Trophoblast cell (in vitro differentiated cells and primary cell): Measurements from ENCODE around the gene CSF2RB.
A peak's percentile ranks its signal among the peaks of the same experiment; 100 is the strongest.

Experiments
- DNase-seq, 2 donors: peaks; one replicate each; pipeline ENCODE4 v3.0.0-alpha.2; 2016
- H2AFZ ChIP-seq: 2 replicates; pipeline ENCODE4 v1.6.1; 2013; ENCODE audit warnings: low read length, moderate library complexity, mild to moderate bottlenecking; ENCODE audit not compliant: insufficient read depth, poor library complexity
- H2AK5ac ChIP-seq: 2 replicates; pipeline ENCODE4 v1.6.1; 2013; ENCODE audit warnings: mild to moderate bottlenecking, low read length
- H2BK120ac ChIP-seq: 2 replicates; pipeline ENCODE4 v1.6.1; 2013; ENCODE audit warnings: low read length, mild to moderate bottlenecking, moderate library complexity; ENCODE audit not compliant: insufficient read depth, poor library complexity
- H2BK12ac ChIP-seq: 2 replicates; pipeline ENCODE4 v1.6.1; 2013; ENCODE audit warnings: mild to moderate bottlenecking, low read length, moderate library complexity
- H2BK5ac ChIP-seq: 2 replicates; pipeline ENCODE4 v1.6.1; 2013; ENCODE audit warnings: low read length, low read depth, moderate library complexity, mild to moderate bottlenecking; ENCODE audit not compliant: poor library complexity
- H3K14ac ChIP-seq: 2 replicates; pipeline ENCODE4 v1.6.1; 2013; ENCODE audit warnings: mild to moderate bottlenecking, low read length
- H3K18ac ChIP-seq: 2 replicates; pipeline ENCODE4 v1.6.1; 2013; ENCODE audit warnings: mild to moderate bottlenecking, low read length
- H3K23ac ChIP-seq: 2 replicates; pipeline ENCODE4 v1.6.1; 2013; ENCODE audit warnings: low read length
- H3K27ac ChIP-seq: 2 replicates; pipeline ENCODE4 v1.5.1; 2013; ENCODE audit warnings: low read depth, mild to moderate bottlenecking, inconsistent platforms, low read length, moderate library complexity
- H3K27me3 ChIP-seq: 2 replicates; pipeline ENCODE4 v1.6.1; 2013; ENCODE audit warnings: inconsistent platforms, mild to moderate bottlenecking, low read length, moderate library complexity; ENCODE audit not compliant: insufficient read depth
- H3K36me3 ChIP-seq, 2 experiments: 1 replicate in 1 of 2; 2 replicates in 1 of 2; pipeline ENCODE4 v1.6.1; 2013; ENCODE audit warnings: low read length in 2 of 2, mild to moderate bottlenecking in 2 of 2, moderate library complexity in 1 of 2; ENCODE audit not compliant: insufficient read depth in 2 of 2, control insufficient read depth in 1 of 2
- H3K4ac ChIP-seq: 2 replicates; pipeline ENCODE4 v1.6.1; 2013; ENCODE audit warnings: low read depth, mild to moderate bottlenecking, low read length, moderate library complexity
- H3K4me1 ChIP-seq, 2 experiments: 1 replicate in 1 of 2; 2 replicates in 1 of 2; pipeline ENCODE4 v1.6.1; 2013; ENCODE audit warnings: low read length in 2 of 2, mild to moderate bottlenecking in 2 of 2, moderate library complexity in 1 of 2; ENCODE audit not compliant: insufficient read depth in 2 of 2, control insufficient read depth in 1 of 2
- H3K4me2 ChIP-seq: 2 replicates; pipeline ENCODE4 v1.6.1; 2013; ENCODE audit warnings: inconsistent platforms, mild to moderate bottlenecking, low read length, moderate library complexity
- H3K4me3 ChIP-seq: 2 replicates; pipeline ENCODE4 v1.5.1; 2013; ENCODE audit warnings: mild to moderate bottlenecking, low read depth, low read length, inconsistent platforms
- H3K79me1 ChIP-seq: one replicate; pipeline ENCODE4 v1.6.1; 2013; ENCODE audit warnings: low read length
- H3K79me2 ChIP-seq: 2 replicates; pipeline ENCODE4 v1.6.1; 2013; ENCODE audit warnings: low read length, mild to moderate bottlenecking; ENCODE audit not compliant: control insufficient read depth, insufficient read depth, poor library complexity
- H3K9ac ChIP-seq: 2 replicates; pipeline ENCODE4 v1.6.1; 2013; ENCODE audit warnings: mild to moderate bottlenecking, low read length
- H3K9me3 ChIP-seq: 2 replicates; pipeline ENCODE4 v1.6.1; 2013; ENCODE audit warnings: low read depth, mild to moderate bottlenecking, control low read depth, inconsistent platforms, low read length; ENCODE audit not compliant: insufficient read depth
- H4K12ac ChIP-seq: 2 replicates; pipeline ENCODE4 v1.6.1; 2013; ENCODE audit warnings: low read depth, mild to moderate bottlenecking, low read length, moderate library complexity
- H4K8ac ChIP-seq: 2 replicates; pipeline ENCODE4 v1.6.1; 2013; ENCODE audit warnings: low read depth, mild to moderate bottlenecking, low read length, moderate library complexity
- H4K91ac ChIP-seq: one replicate; pipeline ENCODE4 v1.6.1; 2013; ENCODE audit warnings: low read depth, mild to moderate bottlenecking, low read length, moderate library complexity
- WGBS: extraction: QIAGEN DNeasy Blood & Tissue Kit; methylation state at CpG from one replicate; pipeline ENCODE4 v1.1.7; 2013; ENCODE audit warnings: missing lambda C conversion rate; ENCODE audit not compliant: insufficient read length, insufficient coverage; ENCODE audit errors: extremely low coverage; 5-methylcytosine and 5-hydroxymethylcytosine counted together

Gene CSF2RB

GRCh38 chr22:36867695-36868094 lies 45.7 kb upstream of the CSF2RB start:
- Histone ChIP-seq H3K36me3 (no peaks in the 10 kb centered on the region), H3K9me3 (peaks cover 3% of the 10 kb centered on the region), H3K23ac (no peak overlapping the region), H4K8ac (no peak overlapping the region), H2AK5ac (no peak overlapping the region), H3K14ac (no peak overlapping the region), H2AFZ (no peak overlapping the region), H3K4me2 (no peak overlapping the region), H3K4me3 (no peak overlapping the region), H3K27ac (no peak overlapping the region), H2BK12ac (no peak overlapping the region), H3K27me3 (no peaks in the 10 kb centered on the region), H2BK120ac (no peak overlapping the region), H3K4me1 (peaks cover 6 to 12% of the 10 kb centered on the region in 2 experiments), H4K91ac (no peak overlapping the region), H4K12ac (no peak overlapping the region), H3K4ac (no peak overlapping the region), H3K18ac (no peak overlapping the region), H3K79me1 (peaks cover 12% of the 10 kb centered on the region), H3K9ac (no peak overlapping the region), H3K79me2 (no peaks in the 10 kb centered on the region), H2BK5ac (no peak overlapping the region)
- DNase-seq, result no peak
- no CpG with 5 or more reads among the region's 5 CpGs for WGBS

- Histone ChIP-seq H3K23ac (no peak overlapping the region), H2BK12ac (no peak overlapping the region), H3K14ac (no peak overlapping the region), H3K79me2 (no peaks in the 10 kb centered on the region), H3K4ac (no peak overlapping the region), H3K4me2 (no peak overlapping the region), H4K12ac (no peak overlapping the region), H3K27me3 (no peaks in the 10 kb centered on the region), H3K79me1 (peaks cover 14% of the 10 kb centered on the region), H3K4me1 (peaks cover 9 to 14% of the 10 kb centered on the region in 2 experiments), H3K9me3 (peaks cover 3% of the 10 kb centered on the region), H3K36me3 (no peaks in the 10 kb centered on the region), H4K91ac (no peak overlapping the region), H3K18ac (no peak overlapping the region), H2BK120ac (no peak overlapping the region), H2AFZ (no peak overlapping the region), H2AK5ac (no peak overlapping the region), H4K8ac (no peak overlapping the region), H3K9ac (no peak overlapping the region), H3K27ac (no peak overlapping the region), H3K4me3 (no peak overlapping the region), H2BK5ac (no peak overlapping the region)
- no CpG with 5 or more reads among the region's 5 CpGs for WGBS
- no peak for DNase-seq
These were observed 44.8 kb upstream of the CSF2RB start for GRCh38 chr22:36868546-36869181.

- Histone ChIP-seq H3K4ac (no peak overlapping the region), H4K8ac (no peak overlapping the region), H3K23ac (no peak overlapping the region), H3K27me3 (no peaks in the 10 kb centered on the region), H4K12ac (no peak overlapping the region), H2AFZ (no peak overlapping the region), H3K79me1 (peaks cover 21% of the 10 kb centered on the region), H3K18ac (no peak overlapping the region), H3K79me2 (no peaks in the 10 kb centered on the region), H3K27ac (no peak overlapping the region), H3K4me1 (peaks cover 12 to 24% of the 10 kb centered on the region in 2 experiments), H2AK5ac (no peak overlapping the region), H3K14ac (no peak overlapping the region), H3K4me3 (no peak overlapping the region), H3K4me2 (no peak overlapping the region), H2BK5ac (no peak overlapping the region), H3K9ac (no peak overlapping the region), H4K91ac (no peak overlapping the region), H2BK120ac (no peak overlapping the region), H3K36me3 (no peaks in the 10 kb centered on the region), H2BK12ac (no peak overlapping the region), H3K9me3 (no peaks in the 10 kb centered on the region)
- DNase-seq, result peak; percentile 26 to 38
- no CpG with 5 or more reads among the region's 14 CpGs for WGBS
These were observed 43.2 kb upstream of the CSF2RB start for GRCh38 chr22:36870250-36870649.

- Histone ChIP-seq H2AK5ac (peak overlapping the region; percentile 5), H4K12ac (no peak overlapping the region), H3K4me2 (no peak overlapping the region), H2BK5ac (no peak overlapping the region), H3K9ac (no peak overlapping the region), H2AFZ (no peak overlapping the region), H3K18ac (peak overlapping the region; percentile 23), H3K4me3 (no peak overlapping the region), H3K79me2 (no peaks in the 10 kb centered on the region), H3K4me1 (peaks cover 12 to 24% of the 10 kb centered on the region in 2 experiments), H3K9me3 (no peaks in the 10 kb centered on the region), H2BK120ac (peak overlapping the region; percentile 33), H3K27ac (no peak overlapping the region), H3K27me3 (no peaks in the 10 kb centered on the region), H4K91ac (peak overlapping the region; percentile 67), H3K23ac (no peak overlapping the region), H3K79me1 (peaks cover 23% of the 10 kb centered on the region), H3K36me3 (no peaks in the 10 kb centered on the region), H4K8ac (peak overlapping the region; percentile 25), H3K14ac (peak overlapping the region; percentile 41), H3K4ac (no peak overlapping the region), H2BK12ac (peak overlapping the region; percentile 72)
- DNase-seq, result peak; percentile 71 to 83
- WGBS, result no CpG with 5 or more reads among the region's 11 CpGs
These were observed 41.8 kb upstream of the CSF2RB start for GRCh38 chr22:36871669-36872081.
